GM20431 (cell line): ENCODE measurements around the gene ACP6.

Experiments
- in situ Hi-C: fragments of 300-500 bp; cut with MseI, MboI; formaldehyde crosslinking; loops from one replicate; pipeline ENCODE4 v1.15.0; 2020; ENCODE audit warnings: low sequenced_read_pairs; ENCODE audit not compliant: unreplicated experiment

Gene ACP6

GRCh38 chr1:147597010-147597409 lies 73.3 kb downstream of the ACP6 start:
- in situ Hi-C loops = no loop called here
